ENCODE measurements around the gene CABLES1. TPM values are rescaled to one million over a fixed set of nuclear protein-coding genes. Genes with fewer than 3 reads are reported as not detected.

Gene CABLES1
- total and polyA plus RNA-seq, 2 of the 8 experiments (the other 6 are each of a cell fraction or from before 2014, with no cell fraction given), result 9.2 to 26.4 TPM

DNA sequence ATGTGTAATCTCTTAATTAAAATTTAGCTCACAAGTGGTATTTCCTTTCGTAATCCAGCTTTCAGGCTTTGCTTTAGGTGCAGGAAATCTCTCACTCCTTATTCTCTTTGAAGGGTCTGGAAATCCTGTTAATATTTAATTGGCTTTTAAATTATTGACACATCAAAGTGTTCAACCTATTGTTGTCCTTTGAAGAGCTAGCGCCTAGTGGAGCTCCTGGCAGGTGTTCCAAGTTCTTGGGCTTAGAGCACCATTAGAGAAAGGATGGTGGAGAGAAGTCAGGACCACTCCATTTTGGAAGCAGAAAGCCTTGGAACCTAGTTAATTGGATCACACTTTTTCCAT, 92.4 kb downstream of the CABLES1 start:
- Histone ChIP-seq H2AFZ (ENCODE audit: low read length) (no peak overlapping the region), H3K18ac (ENCODE audit: extremely low read depth, low read length) (no peak overlapping the region), H3K36me3 (ENCODE audit: control insufficient read depth in 2 of 4, insufficient read depth in 4 of 4, low read length in 3 of 4) (peaks cover 0 to 8% (median 0%) of the 10 kb centered on the region in 4 experiments; a peak in 1 of 8 replicates), H2AK5ac (ENCODE audit: low read depth, low read length) (no peak overlapping the region), H3K4me3 (ENCODE audit: extremely low read depth in 1 of 4, insufficient read depth in 2 of 4, low read depth in 3 of 4, low read length in 4 of 4) (no peak overlapping the region), H3K9me3 (ENCODE audit: insufficient read depth in 2 of 2, low read depth in 1 of 2, low read length in 1 of 2) (no peaks in the 10 kb centered on the region), H4K20me1 (replicated peaks in 1 of 2; ENCODE audit: control insufficient read depth in 1 of 2, insufficient read depth in 2 of 2, low read length in 2 of 2) (no peaks in the 10 kb centered on the region), H3K4me2 (ENCODE audit: insufficient read depth in 1 of 2, low read depth in 2 of 2, low read length in 2 of 2) (no peak overlapping the region), H3K4me1 (replicated peaks in 1 of 4; ENCODE audit: control insufficient read depth in 3 of 4, insufficient read depth in 4 of 4, low read length in 3 of 4) (peaks cover 0 to 5% (median 3%) of the 10 kb centered on the region in 4 experiments; a peak in 4 of 7 replicates), H3K27me3 (replicated peaks in 1 of 4; ENCODE audit: control insufficient read depth in 3 of 4, extremely low read depth in 1 of 4, insufficient read depth in 3 of 4, low read length in 3 of 4) (no peaks in the 10 kb centered on the region), H3K56ac (replicated peaks; ENCODE audit: insufficient read length, low read depth, low read length) (no peak overlapping the region), H3K27ac (ENCODE audit: low read depth, low read length) (no peak overlapping the region), H3K9ac (replicated peaks in 1 of 4; ENCODE audit: extremely low read depth in 1 of 4, low read depth in 3 of 4, low read length in 3 of 4) (no peak overlapping the region), H3K79me1 (ENCODE audit: low read depth, low read length) (no peaks in the 10 kb centered on the region; the same call in 1 of the 2 replicates), H2BK120ac (replicated peaks; ENCODE audit: low read depth, low read length) (no peak overlapping the region), H3K79me2 (ENCODE audit: control insufficient read depth in 1 of 2, insufficient read depth in 2 of 2, low read length in 2 of 2) (no peaks in the 10 kb centered on the region), H2BK5ac (ENCODE audit: low read depth, low read length) (no peak overlapping the region), H4K5ac (ENCODE audit: insufficient read length, low read depth, low read length) (no peak overlapping the region), H3K14ac (ENCODE audit: insufficient read length) (no peak overlapping the region), H2BK12ac (ENCODE audit: low read depth, low read length) (no peak overlapping the region), H3K23me2 (ENCODE audit: low read depth, low read length) (no peaks in the 10 kb centered on the region), H2BK15ac (ENCODE audit: low read length) (no peak overlapping the region), H3K23ac (ENCODE audit: insufficient read length) (no peak overlapping the region), H2BK20ac (ENCODE audit: low read length) (no peak overlapping the region), H3K4ac (replicated peaks; ENCODE audit: insufficient read length, low read depth, low read length) (no peak overlapping the region), H4K91ac (replicated peaks; ENCODE audit: insufficient read length, low read length) (no peak overlapping the region), H4K8ac (ENCODE audit: extremely low read depth, insufficient read depth, low read length) (no peak overlapping the region)
- FAIRE-seq, result no peak
- 92% methylated on average over 2 of the region's 2 CpGs; no CpG with 5 or more reads in 1 of the 2 experiments for WGBS, 2 experiments (ENCODE audit: extremely low coverage in 1 of 2, insufficient coverage in 1 of 2, insufficient read length in 1 of 2, insufficient replicate concordance in 2 of 2, low coverage in 1 of 2, low lambda C conversion rate in 2 of 2, missing lambda C conversion rate in 1 of 2)
- no peak for DNase-seq (ENCODE audit: low read depth in 1 of 2, low spot score in 2 of 2)
- TF ChIP-seq KDM5A (IDR thresholded peaks at IDR 0.05; ENCODE audit: low read length) (no peak), HDAC2 (IDR thresholded peaks at IDR 0.05; ENCODE audit: borderline replicate concordance in 1 of 2, low read depth in 2 of 2, low read length in 2 of 2) (no peak), TCF12 (IDR thresholded peaks at IDR 0.05; ENCODE audit: low read depth, low read length) (no peak), SP2 (IDR thresholded peaks at IDR 0.05; ENCODE audit: low read length) (no peak), KDM1A (IDR thresholded peaks at IDR 0.05; ENCODE audit: borderline replicate concordance, low read length) (no peak), POLR2AphosphoS5 (IDR thresholded peaks at IDR 0.05; ENCODE audit: low read depth, low read length) (no peak), CEBPB (IDR thresholded peaks at IDR 0.05; ENCODE audit: low read depth, low read length) (no peak)
- CTCF ChIA-PET (ENCODE audit: partially characterized antibody), result interaction anchor here (0.8 to 2.2 kb wide), 7 partner anchors 8 to 122 kb away, joined by 3 to 15 read pairs (median 5); no protein-coding TSS in a partner anchor
- POLR2A ChIA-PET (ENCODE audit: partially characterized antibody), result interaction anchor here (1.2 kb wide), 1 partner anchor 94 kb away, joined by 3 read pairs; no protein-coding TSS in a partner anchor
